SU-DHL-6 (cell line): ENCODE results near the gene SLC43A3.

ENCODE experiments used
- EZH2phosphoT487 ChIP-seq: fragments of 200-600 bp; sonication (generic), shearing (Covaris generic); conservative IDR thresholded peaks from 2 replicates; pipeline ENCODE4 v1.6.1; 2018; ENCODE audit warnings: mild to moderate bottlenecking, antibody characterized with exemption, low read length, moderate library complexity, mixed read lengths
- TF ChIP-seq, protein P1 (sequence below): fragments of 200-600 bp; sonication (generic); IDR thresholded peaks from one replicate; pipeline ENCODE4 v1.5.1; 2017; ENCODE audit warnings: antibody characterized with exemption, mild to moderate bottlenecking, low read length, moderate library complexity; ENCODE audit not compliant: insufficient read depth, poor library complexity, severe bottlenecking

DNA sequence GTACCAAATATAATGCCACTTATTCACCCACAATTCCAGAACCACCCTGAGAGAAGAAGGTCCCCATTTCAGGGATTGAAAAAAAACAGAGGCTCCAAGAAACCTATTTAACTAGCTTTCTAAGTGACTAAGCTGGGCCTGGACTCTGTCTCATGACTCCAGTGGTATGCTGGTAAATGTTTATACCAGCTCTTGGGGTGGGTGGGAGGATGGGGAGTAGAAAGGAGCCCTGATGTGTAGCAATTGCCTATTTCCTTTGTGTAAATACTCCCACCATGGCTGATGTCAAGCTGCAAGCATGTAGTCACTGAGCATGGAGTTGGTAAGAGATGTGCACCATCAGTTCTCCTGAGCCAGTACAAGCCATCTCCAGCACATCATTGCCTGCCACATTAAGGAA is 48.7 kb downstream of the SLC43A3 start:
- no peak for TF ChIP-seq EZH2phosphoT487
- TF ChIP-seq, protein P1, sequence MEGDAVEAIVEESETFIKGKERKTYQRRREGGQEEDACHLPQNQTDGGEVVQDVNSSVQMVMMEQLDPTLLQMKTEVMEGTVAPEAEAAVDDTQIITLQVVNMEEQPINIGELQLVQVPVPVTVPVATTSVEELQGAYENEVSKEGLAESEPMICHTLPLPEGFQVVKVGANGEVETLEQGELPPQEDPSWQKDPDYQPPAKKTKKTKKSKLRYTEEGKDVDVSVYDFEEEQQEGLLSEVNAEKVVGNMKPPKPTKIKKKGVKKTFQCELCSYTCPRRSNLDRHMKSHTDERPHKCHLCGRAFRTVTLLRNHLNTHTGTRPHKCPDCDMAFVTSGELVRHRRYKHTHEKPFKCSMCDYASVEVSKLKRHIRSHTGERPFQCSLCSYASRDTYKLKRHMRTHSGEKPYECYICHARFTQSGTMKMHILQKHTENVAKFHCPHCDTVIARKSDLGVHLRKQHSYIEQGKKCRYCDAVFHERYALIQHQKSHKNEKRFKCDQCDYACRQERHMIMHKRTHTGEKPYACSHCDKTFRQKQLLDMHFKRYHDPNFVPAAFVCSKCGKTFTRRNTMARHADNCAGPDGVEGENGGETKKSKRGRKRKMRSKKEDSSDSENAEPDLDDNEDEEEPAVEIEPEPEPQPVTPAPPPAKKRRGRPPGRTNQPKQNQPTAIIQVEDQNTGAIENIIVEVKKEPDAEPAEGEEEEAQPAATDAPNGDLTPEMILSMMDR: no peak
